Right renal cortex interstitium (tissue), 3 donors: ENCODE measurements around the gene MVB12A. TPM values are rescaled to one million over a fixed set of nuclear protein-coding genes. Genes with fewer than 3 reads are reported as not detected.

Source experiments
- DNase-seq, 3 donors: peaks; one replicate each; pipeline ENCODE4 v3.0.0-alpha.2; 2013; ENCODE audit warnings: low read depth in 3 of 3, low spot score in 2 of 3
- polyA plus RNA-seq, 3 donors: library from polyadenylated mRNA; unstranded; fragments of 120-200 nt; gene quantifications; one replicate each; pipeline ENCODE4 v1.2.1, GENCODE V29; 2013; ENCODE audit not compliant: insufficient read length in 3 of 3

The MVB12A gene
- polyA plus RNA-seq, 3 donors: 47.2 to 53.0 (median 52.7) TPM

- peak; percentile 77 to 83 (median 82) for DNase-seq
Measured at GRCh38 chr19:17469481-17470067, 49.7 kb downstream of the MVB12A start.

- peak; percentile 96 to 98 (median 97) for DNase-seq
Measured at GRCh38 chr19:17470068-17470841, 50.4 kb downstream of the MVB12A start, which contains the start of gene SLC27A1. TSS of gene SLC27A1 (plus strand) at chr19:17470524. CDS start at chr19:17470541, 17 bp downstream.

GRCh38 chr19:17471410-17472125 lies 51.7 kb downstream of the MVB12A start:
- no peak for DNase-seq

- DNase-seq: no peak
Measured at GRCh38 chr19:17473041-17473440, 53.2 kb downstream of the MVB12A start.

Other genes starting within 250 kb of the MVB12A start
- gene USE1, start 204.7 kb upstream of the MVB12A start, polyA plus RNA-seq: 10 to 100 TPM; 21.6 to 24.2 (median 22.2) TPM
- gene OCEL1, start 193.8 kb upstream of the MVB12A start, polyA plus RNA-seq: 10 to 100 TPM; 15.7 to 20.1 (median 17.9) TPM
- 10 to 100 TPM; 29.4 to 41.9 (median 34.2) TPM for gene NR2F6, start 174.1 kb upstream of the MVB12A start, polyA plus RNA-seq
- gene USHBP1, start 155.3 kb upstream of the MVB12A start, polyA plus RNA-seq: 1 to 10 TPM; 4.6 to 6.1 (median 5.4) TPM
- 100 to 1,000 TPM in 1 of 3 donors, 10 to 100 TPM in 2; 94.8 to 113 (median 97.1) TPM for gene BABAM1, start 152.6 kb upstream of the MVB12A start, polyA plus RNA-seq
- under 1 TPM; 0.44 to 0.83 (median 0.65) TPM for gene ANKLE1, start 138.1 kb upstream of the MVB12A start, polyA plus RNA-seq
- 1 to 10 TPM; 6.6 to 8.5 (median 7.0) TPM for gene ABHD8, start 116.6 kb upstream of the MVB12A start, polyA plus RNA-seq
- gene MRPL34, start 114.2 kb upstream of the MVB12A start, polyA plus RNA-seq: 10 to 100 TPM; 44.9 to 55.7 (median 51.8) TPM
- 10 to 100 TPM; 29.3 to 37.7 (median 32.5) TPM for gene DDA1, start 110.5 kb upstream of the MVB12A start, polyA plus RNA-seq
- gene ANO8, start 85.2 kb upstream of the MVB12A start, polyA plus RNA-seq: 1 to 10 TPM; 7.2 to 9.7 (median 7.8) TPM
- gene GTPBP3, start 82.5 kb upstream of the MVB12A start, polyA plus RNA-seq: 10 to 100 TPM; 13.9 to 17.3 (median 15.7) TPM
- 100 to 1,000 TPM; 167 to 179 (median 177) TPM for gene PLVAP, start 42.7 kb upstream of the MVB12A start, polyA plus RNA-seq
- gene CCDC194, start 25.9 kb upstream of the MVB12A start, polyA plus RNA-seq: 1 to 10 TPM in 1 of 3 donors, under 1 TPM in 2; 0.59 to 1.2 (median 0.83) TPM
- 100 to 1,000 TPM; 102 to 160 (median 151) TPM for gene BST2, start 14.4 kb upstream of the MVB12A start, polyA plus RNA-seq
- gene TMEM221, start 28.6 kb downstream of the MVB12A start, polyA plus RNA-seq: 1 to 10 TPM; 1.9 to 3.1 (median 2.1) TPM
- not detected for gene NXNL1, start 40.9 kb downstream of the MVB12A start, polyA plus RNA-seq
- gene SLC27A1, start 50.5 kb downstream of the MVB12A start, polyA plus RNA-seq: 10 to 100 TPM in 2 of 3 donors, 1 to 10 TPM in 1; 9.7 to 10.8 (median 10.3) TPM
- gene PGLS, start 91.6 kb downstream of the MVB12A start, polyA plus RNA-seq: 10 to 100 TPM; 50.1 to 60.6 (median 50.9) TPM
- gene COLGALT1, start 135.6 kb downstream of the MVB12A start, polyA plus RNA-seq: 10 to 100 TPM; 43.3 to 47.5 (median 43.7) TPM